ENCODE data around the gene PRR14. TPM values are rescaled to one million over a fixed set of nuclear protein-coding genes. Genes with fewer than 3 reads are reported as not detected.

PRR14 gene
- total RNA-seq, 1 experiment from 2014 or later: 77.6 TPM

DNA sequence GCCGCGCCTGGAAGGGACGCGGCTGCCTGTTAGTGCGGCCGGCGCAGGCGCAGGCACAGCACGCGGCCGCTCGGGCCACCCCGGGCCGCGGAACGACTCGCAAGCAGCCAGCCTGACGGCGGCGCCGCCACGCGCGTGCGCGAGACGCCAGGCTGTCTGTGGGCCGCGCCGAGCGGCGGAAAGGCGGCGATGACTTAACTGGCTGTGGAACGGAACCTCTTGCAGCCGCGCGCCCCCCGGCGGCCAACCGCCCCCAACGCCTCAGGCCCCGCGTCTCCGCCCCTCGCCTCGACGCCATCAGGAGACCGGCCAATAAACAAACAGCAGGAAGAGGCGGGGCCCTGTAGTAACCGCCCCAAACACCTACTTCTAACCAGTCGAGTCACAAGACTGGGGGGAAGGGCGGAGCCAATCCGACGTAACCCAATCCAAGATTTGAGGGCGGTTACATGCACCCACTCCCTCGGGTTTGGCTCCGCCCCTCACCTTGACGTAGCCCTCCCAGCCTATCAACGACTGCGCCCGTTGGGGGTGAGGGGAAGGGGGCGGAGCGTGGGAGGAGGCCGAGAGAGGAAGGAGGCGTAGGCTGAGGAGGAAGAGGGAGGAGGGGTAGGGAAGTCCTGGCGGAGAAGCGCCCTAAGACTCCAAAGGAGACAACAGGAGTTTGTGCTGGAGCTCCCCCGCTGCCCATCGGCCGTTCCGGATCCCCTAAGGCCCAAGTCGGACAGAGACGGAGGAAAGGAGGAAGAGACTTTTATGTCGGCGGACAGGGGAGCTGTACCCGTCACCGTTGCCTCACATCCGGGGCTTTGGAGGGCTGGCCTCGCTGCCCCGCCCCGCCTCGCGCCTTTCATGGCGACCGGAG, 7.3 kb downstream of the PRR14 start, which contains the start of gene FBRS:
Gene FBRS, plus strand, starts transcription at position 566 of the 865 bp plus-strand sequence. CDS start 1,088 bp downstream, outside the sequence.
- peak; percentile 99 for DNase-seq (ENCODE audit: low read depth, low spot score)
- in situ Hi-C loops (cut with HindIII; ENCODE audit: low pct_unique_long_range_greater_than_20kb, low sequenced_read_pairs) (no loop called here), intact Hi-C loops (cut with micrococcal nuclease; ENCODE audit: unreplicated experiment) (no loop called here)
- Histone ChIP-seq H3K36me3 (ENCODE audit: control insufficient read depth, insufficient read depth, low read length) (peaks cover 23% of the 10 kb centered on the region), H3K4me3 (ENCODE audit: low read depth in 2 of 2, low read length in 2 of 2) (peak within 1 kb of the TSS; percentile 89 to 90), H3K27ac (ENCODE audit: low read length) (peak within 1 kb of the TSS; percentile 98), H3K4me1 (ENCODE audit: control insufficient read depth, insufficient read depth, low read length) (peaks cover 26% of the 10 kb centered on the region), H3K27me3 (ENCODE audit: control insufficient read depth, insufficient read depth, low read length) (no peaks in the 10 kb centered on the region), H3K9me3 (ENCODE audit: control insufficient read depth, insufficient read depth, low read depth, low read length) (no peaks in the 10 kb centered on the region)
- ChIA-PET CTCF (interaction anchor here (0.6 kb wide), 1 partner anchor 7 kb away, joined by 4 read pairs; the partner anchor contains the start of gene PRR14), POLR2A (interaction anchor here (0.5 to 1.1 kb wide), 3 partner anchors 39 to 387 kb away, joined by 5 to 14 read pairs (median 5); no protein-coding TSS in a partner anchor)
- peak; percentile 89 for ATAC-seq
- BruUV-seq (replicated peaks): no TSS peak
- TF ChIP-seq, protein P1, sequence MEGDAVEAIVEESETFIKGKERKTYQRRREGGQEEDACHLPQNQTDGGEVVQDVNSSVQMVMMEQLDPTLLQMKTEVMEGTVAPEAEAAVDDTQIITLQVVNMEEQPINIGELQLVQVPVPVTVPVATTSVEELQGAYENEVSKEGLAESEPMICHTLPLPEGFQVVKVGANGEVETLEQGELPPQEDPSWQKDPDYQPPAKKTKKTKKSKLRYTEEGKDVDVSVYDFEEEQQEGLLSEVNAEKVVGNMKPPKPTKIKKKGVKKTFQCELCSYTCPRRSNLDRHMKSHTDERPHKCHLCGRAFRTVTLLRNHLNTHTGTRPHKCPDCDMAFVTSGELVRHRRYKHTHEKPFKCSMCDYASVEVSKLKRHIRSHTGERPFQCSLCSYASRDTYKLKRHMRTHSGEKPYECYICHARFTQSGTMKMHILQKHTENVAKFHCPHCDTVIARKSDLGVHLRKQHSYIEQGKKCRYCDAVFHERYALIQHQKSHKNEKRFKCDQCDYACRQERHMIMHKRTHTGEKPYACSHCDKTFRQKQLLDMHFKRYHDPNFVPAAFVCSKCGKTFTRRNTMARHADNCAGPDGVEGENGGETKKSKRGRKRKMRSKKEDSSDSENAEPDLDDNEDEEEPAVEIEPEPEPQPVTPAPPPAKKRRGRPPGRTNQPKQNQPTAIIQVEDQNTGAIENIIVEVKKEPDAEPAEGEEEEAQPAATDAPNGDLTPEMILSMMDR (IDR thresholded peaks at IDR 0.05): peak; percentile 97
- TF ChIP-seq SIN3A (IDR thresholded peaks at IDR 0.05; ENCODE audit: borderline replicate concordance, insufficient read depth, low read depth, low read length): 0 out of 2 replicates have a peak, but pooled peaks have one; percentile 34
- no peak for TF ChIP-seq TCF7L2 (IDR thresholded peaks at IDR 0.05; ENCODE audit: low read depth, low read length)
- TF ChIP-seq, protein P2, sequence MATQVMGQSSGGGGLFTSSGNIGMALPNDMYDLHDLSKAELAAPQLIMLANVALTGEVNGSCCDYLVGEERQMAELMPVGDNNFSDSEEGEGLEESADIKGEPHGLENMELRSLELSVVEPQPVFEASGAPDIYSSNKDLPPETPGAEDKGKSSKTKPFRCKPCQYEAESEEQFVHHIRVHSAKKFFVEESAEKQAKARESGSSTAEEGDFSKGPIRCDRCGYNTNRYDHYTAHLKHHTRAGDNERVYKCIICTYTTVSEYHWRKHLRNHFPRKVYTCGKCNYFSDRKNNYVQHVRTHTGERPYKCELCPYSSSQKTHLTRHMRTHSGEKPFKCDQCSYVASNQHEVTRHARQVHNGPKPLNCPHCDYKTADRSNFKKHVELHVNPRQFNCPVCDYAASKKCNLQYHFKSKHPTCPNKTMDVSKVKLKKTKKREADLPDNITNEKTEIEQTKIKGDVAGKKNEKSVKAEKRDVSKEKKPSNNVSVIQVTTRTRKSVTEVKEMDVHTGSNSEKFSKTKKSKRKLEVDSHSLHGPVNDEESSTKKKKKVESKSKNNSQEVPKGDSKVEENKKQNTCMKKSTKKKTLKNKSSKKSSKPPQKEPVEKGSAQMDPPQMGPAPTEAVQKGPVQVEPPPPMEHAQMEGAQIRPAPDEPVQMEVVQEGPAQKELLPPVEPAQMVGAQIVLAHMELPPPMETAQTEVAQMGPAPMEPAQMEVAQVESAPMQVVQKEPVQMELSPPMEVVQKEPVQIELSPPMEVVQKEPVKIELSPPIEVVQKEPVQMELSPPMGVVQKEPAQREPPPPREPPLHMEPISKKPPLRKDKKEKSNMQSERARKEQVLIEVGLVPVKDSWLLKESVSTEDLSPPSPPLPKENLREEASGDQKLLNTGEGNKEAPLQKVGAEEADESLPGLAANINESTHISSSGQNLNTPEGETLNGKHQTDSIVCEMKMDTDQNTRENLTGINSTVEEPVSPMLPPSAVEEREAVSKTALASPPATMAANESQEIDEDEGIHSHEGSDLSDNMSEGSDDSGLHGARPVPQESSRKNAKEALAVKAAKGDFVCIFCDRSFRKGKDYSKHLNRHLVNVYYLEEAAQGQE (IDR thresholded peaks at IDR 0.05; ENCODE audit: insufficient read depth in 1 of 2, low read depth in 2 of 2, low read length in 1 of 2): 0 out of 4 replicates have a peak, but pooled peaks of 1 of the 2 experiments have one; percentile 30
- TF ChIP-seq POLR2AphosphoS5 (IDR thresholded peaks at IDR 0.05; ENCODE audit: low read depth, low read length): peak; percentile 65

DNA sequence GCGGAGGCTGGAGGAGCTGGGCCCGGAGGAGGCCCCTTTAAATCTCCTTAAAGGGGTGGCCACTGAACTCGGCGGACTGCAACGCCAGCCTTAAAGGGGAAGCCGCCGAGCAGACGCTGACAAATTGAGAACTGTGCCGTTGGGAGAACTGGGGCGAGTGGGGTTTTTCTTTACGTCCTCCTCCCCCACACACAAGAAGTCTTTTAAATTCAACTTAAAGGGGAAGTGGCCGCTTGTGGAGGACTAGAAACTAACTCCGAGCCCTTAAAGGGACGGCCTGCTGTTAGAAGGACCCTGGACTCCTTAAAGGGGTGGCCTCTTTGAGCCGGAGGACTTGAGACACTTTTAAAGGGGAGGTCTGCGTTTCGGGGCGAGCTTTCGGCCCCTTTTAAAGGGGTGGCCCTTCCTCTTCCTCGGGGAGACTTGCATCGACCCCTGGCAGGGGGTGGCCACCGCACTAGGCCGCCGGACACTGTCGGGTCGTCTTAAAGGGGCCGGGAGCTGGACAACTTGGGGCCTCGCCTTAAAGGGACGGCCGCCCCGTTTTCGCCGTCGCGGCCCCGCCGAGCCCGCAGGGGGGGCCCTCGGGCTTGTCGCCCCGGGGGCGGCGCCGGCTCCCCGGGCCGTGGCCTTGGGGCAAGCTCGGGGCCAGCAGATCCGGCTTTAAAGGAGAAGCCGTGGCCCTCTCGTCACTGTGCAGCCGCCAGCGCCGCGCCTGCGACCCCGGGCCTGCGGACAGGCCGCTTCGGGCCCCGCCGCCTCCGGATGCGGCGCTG, 8.2 kb downstream of the PRR14 start:
- ATAC-seq (peak; percentile 46), DNase-seq (ENCODE audit: low read depth, low spot score) (no peak)
- Histone ChIP-seq H3K4me3 (ENCODE audit: low read depth in 2 of 2, low read length in 2 of 2) (peak overlapping the region; percentile 89 to 90), H3K9me3 (ENCODE audit: control insufficient read depth, insufficient read depth, low read depth, low read length) (no peaks in the 10 kb centered on the region), H3K36me3 (ENCODE audit: control insufficient read depth, insufficient read depth, low read length) (peaks cover 26% of the 10 kb centered on the region), H3K4me1 (ENCODE audit: control insufficient read depth, insufficient read depth, low read length) (peaks cover 26% of the 10 kb centered on the region), H3K27ac (ENCODE audit: low read length) (peak overlapping the region; percentile 98), H3K27me3 (ENCODE audit: control insufficient read depth, insufficient read depth, low read length) (no peaks in the 10 kb centered on the region)
- BruUV-seq (replicated peaks): TSS peak; percentile 90
- in situ Hi-C loops (cut with HindIII; ENCODE audit: low pct_unique_long_range_greater_than_20kb, low sequenced_read_pairs): no loop called here
- ChIA-PET CTCF (interaction anchor here (0.5 to 0.6 kb wide), 2 partner anchors 8 to 253 kb away, joined by 4 to 10 read pairs; partner anchors contain the start of gene PRR14), POLR2A (interaction anchor here (0.6 to 1.1 kb wide), 4 partner anchors 35 to 107 kb away, joined by 4 to 5 read pairs (median 5); no protein-coding TSS in a partner anchor)
- intact Hi-C loops (cut with micrococcal nuclease; ENCODE audit: unreplicated experiment): no loop called here
- TF ChIP-seq, protein P2 (IDR thresholded peaks at IDR 0.05; ENCODE audit: insufficient read depth in 1 of 2, low read depth in 2 of 2, low read length in 1 of 2): no peak
- TF ChIP-seq SIN3A (IDR thresholded peaks at IDR 0.05; ENCODE audit: borderline replicate concordance, insufficient read depth, low read depth, low read length): 0 out of 2 replicates have a peak, but pooled peaks have one; percentile 51
- no peak; the same call in 1 of the 2 replicates for TF ChIP-seq POLR2AphosphoS5 (IDR thresholded peaks at IDR 0.05; ENCODE audit: low read depth, low read length)
- TF ChIP-seq, protein P1 (IDR thresholded peaks at IDR 0.05): no peak; the same call in 1 of the 2 replicates
- TF ChIP-seq TCF7L2 (IDR thresholded peaks at IDR 0.05; ENCODE audit: low read depth, low read length): peak; percentile 83

All from Panc1 (cell line).